ENCODE results near the gene SS18.

The SS18 gene

GRCh38 chr18:26046419-26047077 is 43.9 kb downstream of the SS18 start:
- H3K9me3 Mint-ChIP-seq, result no peaks in the 10 kb centered on the region
- H3K4me1 Mint-ChIP-seq (ENCODE audit: low read depth), result peaks cover 8% of the 10 kb centered on the region
- no peaks in the 10 kb centered on the region for H3K27me3 Mint-ChIP-seq
- intact Hi-C loops (cut with micrococcal nuclease), result no loop called here
- H3K36me3 Mint-ChIP-seq (ENCODE audit: low read depth), result peaks cover 47% of the 10 kb centered on the region
- H3K4me3 Mint-ChIP-seq, result no peak overlapping the region
- no peak overlapping the region for H3K27ac Mint-ChIP-seq

GRCh38 chr18:26044807-26045206 is 45.6 kb downstream of the SS18 start:
- H3K27me3 Mint-ChIP-seq, result no peaks in the 10 kb centered on the region
- no peaks in the 10 kb centered on the region for H3K9me3 Mint-ChIP-seq
- H3K27ac Mint-ChIP-seq, result no peak overlapping the region
- H3K4me3 Mint-ChIP-seq, result no peak overlapping the region
- intact Hi-C loops (cut with micrococcal nuclease), result no loop called here
- H3K4me1 Mint-ChIP-seq (ENCODE audit: low read depth), result peaks cover 8% of the 10 kb centered on the region
- peaks cover 38% of the 10 kb centered on the region for H3K36me3 Mint-ChIP-seq (ENCODE audit: low read depth)

- H3K4me3 Mint-ChIP-seq, result no peak overlapping the region
- no peak overlapping the region for H3K27ac Mint-ChIP-seq
- H3K27me3 Mint-ChIP-seq, result no peaks in the 10 kb centered on the region
- no peaks in the 10 kb centered on the region for H3K4me1 Mint-ChIP-seq (ENCODE audit: low read depth)
- no peaks in the 10 kb centered on the region for H3K9me3 Mint-ChIP-seq
- peaks cover 40% of the 10 kb centered on the region for H3K36me3 Mint-ChIP-seq (ENCODE audit: low read depth)
- intact Hi-C loops (cut with micrococcal nuclease), result no loop called here
Measured at GRCh38 chr18:26040051-26040656, 50.3 kb downstream of the SS18 start.

- no peak overlapping the region for H3K4me3 Mint-ChIP-seq
- peaks cover 43% of the 10 kb centered on the region for H3K36me3 Mint-ChIP-seq (ENCODE audit: low read depth)
- no peak overlapping the region for H3K27ac Mint-ChIP-seq
- no peaks in the 10 kb centered on the region for H3K27me3 Mint-ChIP-seq
- no peaks in the 10 kb centered on the region for H3K4me1 Mint-ChIP-seq (ENCODE audit: low read depth)
- no peaks in the 10 kb centered on the region for H3K9me3 Mint-ChIP-seq
- intact Hi-C loops (cut with micrococcal nuclease), result no loop called here
Measured at GRCh38 chr18:26039203-26039602, 51.2 kb downstream of the SS18 start.

GRCh38 chr18:26036635-26037034 is 53.8 kb downstream of the SS18 start:
- H3K9me3 Mint-ChIP-seq, result no peaks in the 10 kb centered on the region
- H3K36me3 Mint-ChIP-seq (ENCODE audit: low read depth), result peaks cover 68% of the 10 kb centered on the region
- intact Hi-C loops (cut with micrococcal nuclease), result no loop called here
- H3K4me3 Mint-ChIP-seq, result no peak overlapping the region
- no peak overlapping the region for H3K27ac Mint-ChIP-seq
- H3K4me1 Mint-ChIP-seq (ENCODE audit: low read depth), result no peaks in the 10 kb centered on the region
- H3K27me3 Mint-ChIP-seq, result no peaks in the 10 kb centered on the region

GRCh38 chr18:26034850-26035497 is 55.4 kb downstream of the SS18 start:
- intact Hi-C loops (cut with micrococcal nuclease), result no loop called here
- peaks cover 83% of the 10 kb centered on the region for H3K36me3 Mint-ChIP-seq (ENCODE audit: low read depth)

GRCh38 chr18:26022585-26022984 is 67.8 kb downstream of the SS18 start:
- H3K9me3 Mint-ChIP-seq, result no peaks in the 10 kb centered on the region
- H3K4me1 Mint-ChIP-seq (ENCODE audit: low read depth), result peaks cover 7% of the 10 kb centered on the region
- intact Hi-C loops (cut with micrococcal nuclease), result no loop called here
- peaks cover 94% of the 10 kb centered on the region for H3K36me3 Mint-ChIP-seq (ENCODE audit: low read depth)
- H3K4me3 Mint-ChIP-seq, result no peak overlapping the region
- H3K27me3 Mint-ChIP-seq, result no peaks in the 10 kb centered on the region
- no peak overlapping the region for H3K27ac Mint-ChIP-seq

More at GRCh38 chr18:26034850-26035497, 55.4 kb downstream of the SS18 start:
- H3K27ac Mint-ChIP-seq, result no peak overlapping the region
- no peak overlapping the region for H3K4me3 Mint-ChIP-seq
- no peaks in the 10 kb centered on the region for H3K27me3 Mint-ChIP-seq
- no peaks in the 10 kb centered on the region for H3K9me3 Mint-ChIP-seq
- no peaks in the 10 kb centered on the region for H3K4me1 Mint-ChIP-seq (ENCODE audit: low read depth)

- H3K9me3 Mint-ChIP-seq, result no peaks in the 10 kb centered on the region
- no peaks in the 10 kb centered on the region for H3K27me3 Mint-ChIP-seq
- intact Hi-C loops (cut with micrococcal nuclease), result no loop called here
- H3K27ac Mint-ChIP-seq, result no peak overlapping the region
- peaks cover 7% of the 10 kb centered on the region for H3K4me1 Mint-ChIP-seq (ENCODE audit: low read depth)
- peaks cover 97% of the 10 kb centered on the region for H3K36me3 Mint-ChIP-seq (ENCODE audit: low read depth)
- H3K4me3 Mint-ChIP-seq, result no peak overlapping the region
Measured at GRCh38 chr18:26021061-26021754, 69.2 kb downstream of the SS18 start.

- Mint-ChIP-seq H3K4me3 (no peak overlapping the region), H3K27me3 (no peaks in the 10 kb centered on the region), H3K9me3 (no peaks in the 10 kb centered on the region), H3K36me3 (ENCODE audit: low read depth) (peaks cover 84% of the 10 kb centered on the region), H3K27ac (no peak overlapping the region), H3K4me1 (ENCODE audit: low read depth) (peaks cover 7% of the 10 kb centered on the region)
- intact Hi-C loops (cut with micrococcal nuclease), result no loop called here
Measured at GRCh38 chr18:26017929-26018328, 72.5 kb downstream of the SS18 start.

- intact Hi-C loops (cut with micrococcal nuclease), result no loop called here
- no peaks in the 10 kb centered on the region for H3K4me1 Mint-ChIP-seq (ENCODE audit: low read depth)
- H3K4me3 Mint-ChIP-seq, result no peak overlapping the region
- peaks cover 62% of the 10 kb centered on the region for H3K36me3 Mint-ChIP-seq (ENCODE audit: low read depth)
- no peaks in the 10 kb centered on the region for H3K27me3 Mint-ChIP-seq
- no peaks in the 10 kb centered on the region for H3K9me3 Mint-ChIP-seq
- no peak overlapping the region for H3K27ac Mint-ChIP-seq
Measured at GRCh38 chr18:26014462-26014861, 76.0 kb downstream of the SS18 start.

- Mint-ChIP-seq H3K4me1 (ENCODE audit: low read depth) (no peaks in the 10 kb centered on the region), H3K9me3 (no peaks in the 10 kb centered on the region)
Measured at GRCh38 chr18:26008619-26009018, 81.8 kb downstream of the SS18 start.

GRCh38 chr18:26008096-26008495 is 82.3 kb downstream of the SS18 start:
- intact Hi-C loops (cut with micrococcal nuclease), result no loop called here
- Mint-ChIP-seq H3K36me3 (ENCODE audit: low read depth) (peaks cover 13% of the 10 kb centered on the region), H3K27ac (no peak overlapping the region), H3K27me3 (no peaks in the 10 kb centered on the region), H3K4me3 (no peak overlapping the region), H3K4me1 (ENCODE audit: low read depth) (no peaks in the 10 kb centered on the region), H3K9me3 (no peaks in the 10 kb centered on the region)

More at GRCh38 chr18:26008619-26009018, 81.8 kb downstream of the SS18 start:
- Mint-ChIP-seq H3K36me3 (ENCODE audit: low read depth) (peaks cover 15% of the 10 kb centered on the region), H3K27ac (no peak overlapping the region), H3K4me3 (no peak overlapping the region), H3K27me3 (no peaks in the 10 kb centered on the region)
- intact Hi-C loops (cut with micrococcal nuclease), result no loop called here

GRCh38 chr18:26005950-26006349 is 84.5 kb downstream of the SS18 start:
- no peak overlapping the region for H3K4me3 Mint-ChIP-seq
- no peaks in the 10 kb centered on the region for H3K27me3 Mint-ChIP-seq
- no peaks in the 10 kb centered on the region for H3K9me3 Mint-ChIP-seq
- intact Hi-C loops (cut with micrococcal nuclease), result no loop called here
- peaks cover 8% of the 10 kb centered on the region for H3K36me3 Mint-ChIP-seq (ENCODE audit: low read depth)
- H3K27ac Mint-ChIP-seq, result no peak overlapping the region
- H3K4me1 Mint-ChIP-seq (ENCODE audit: low read depth), result no peaks in the 10 kb centered on the region

GRCh38 chr18:26004832-26005231 is 85.6 kb downstream of the SS18 start:
- no peak overlapping the region for H3K4me3 Mint-ChIP-seq
- no peaks in the 10 kb centered on the region for H3K4me1 Mint-ChIP-seq (ENCODE audit: low read depth)
- intact Hi-C loops (cut with micrococcal nuclease), result no loop called here
- H3K27me3 Mint-ChIP-seq, result no peaks in the 10 kb centered on the region
- no peaks in the 10 kb centered on the region for H3K9me3 Mint-ChIP-seq
- peaks cover 2% of the 10 kb centered on the region for H3K36me3 Mint-ChIP-seq (ENCODE audit: low read depth)
- no peak overlapping the region for H3K27ac Mint-ChIP-seq
